ENCODE measurements around the gene LRRK2.

Gene LRRK2

GRCh38 chr12:40393026-40393425 lies 168.2 kb downstream of the LRRK2 start:
- Histone ChIP-seq H4K20me1 (ENCODE audit: insufficient read depth, low read length) (no peaks in the 10 kb centered on the region), H3K9me2 (replicated peaks; ENCODE audit: insufficient read depth, low read length) (no peaks in the 10 kb centered on the region), H3K4me3 (ENCODE audit: low read length) (no peak overlapping the region), H3K27ac (ENCODE audit: low read length) (no peak overlapping the region), H3K36me3 (replicated peaks; ENCODE audit: insufficient read depth, low read length) (no peaks in the 10 kb centered on the region), H3K4me1 (ENCODE audit: low read length) (no peaks in the 10 kb centered on the region), H3K4me2 (ENCODE audit: low read depth, low read length) (no peak overlapping the region), H3K79me2 (ENCODE audit: low read length) (no peaks in the 10 kb centered on the region), H3K27me3 (replicated peaks; ENCODE audit: insufficient read depth, low read length) (no peaks in the 10 kb centered on the region), H3K9ac (ENCODE audit: low read length) (no peak overlapping the region), H2AFZ (ENCODE audit: low read length) (no peak overlapping the region), H3K9me3 (replicated peaks; ENCODE audit: insufficient read depth, low read length) (no peaks in the 10 kb centered on the region), H3F3A (ENCODE audit: insufficient read depth, low read length) (no peaks in the 10 kb centered on the region)
- DNase-seq = no peak
- no peak for TF ChIP-seq EZH2phosphoT487 (IDR thresholded peaks at IDR 0.05; ENCODE audit: low read length)
- TF ChIP-seq CTCF (IDR thresholded peaks at IDR 0.05; ENCODE audit: low read length) = no peak
- no peak for TF ChIP-seq EZH2 (optimal IDR thresholded peaks at IDR 0.05; ENCODE audit: low read depth, low read length)

GRCh38 chr12:40399656-40400055 lies 174.9 kb downstream of the LRRK2 start:
- Histone ChIP-seq H2AFZ (ENCODE audit: low read length) (no peak overlapping the region), H3K36me3 (replicated peaks; ENCODE audit: insufficient read depth, low read length) (no peaks in the 10 kb centered on the region), H4K20me1 (ENCODE audit: insufficient read depth, low read length) (no peaks in the 10 kb centered on the region), H3K9me3 (replicated peaks; ENCODE audit: insufficient read depth, low read length) (no peaks in the 10 kb centered on the region), H3K9ac (ENCODE audit: low read length) (no peak overlapping the region), H3K79me2 (ENCODE audit: low read length) (no peaks in the 10 kb centered on the region), H3K4me3 (ENCODE audit: low read length) (no peak overlapping the region), H3K27me3 (replicated peaks; ENCODE audit: insufficient read depth, low read length) (no peaks in the 10 kb centered on the region), H3K4me1 (ENCODE audit: low read length) (no peaks in the 10 kb centered on the region), H3K9me2 (replicated peaks; ENCODE audit: insufficient read depth, low read length) (no peaks in the 10 kb centered on the region), H3K4me2 (ENCODE audit: low read depth, low read length) (no peak overlapping the region), H3K27ac (ENCODE audit: low read length) (no peak overlapping the region), H3F3A (ENCODE audit: insufficient read depth, low read length) (no peaks in the 10 kb centered on the region)
- no peak for DNase-seq
- TF ChIP-seq CTCF (IDR thresholded peaks at IDR 0.05; ENCODE audit: low read length) (no peak), EZH2 (optimal IDR thresholded peaks at IDR 0.05; ENCODE audit: low read depth, low read length) (no peak)

GRCh38 chr12:40405419-40405818 lies 180.6 kb downstream of the LRRK2 start:
- TF ChIP-seq EZH2phosphoT487 (IDR thresholded peaks at IDR 0.05; ENCODE audit: low read length) = no peak
- TF ChIP-seq EZH2 (optimal IDR thresholded peaks at IDR 0.05; ENCODE audit: low read depth, low read length) = no peak
- no peak for TF ChIP-seq CTCF (IDR thresholded peaks at IDR 0.05; ENCODE audit: low read length)
- H3K27ac ChIP-seq (ENCODE audit: low read length) = no peak overlapping the region
- no peaks in the 10 kb centered on the region for H3K36me3 ChIP-seq (replicated peaks; ENCODE audit: insufficient read depth, low read length)
- H3K27me3 ChIP-seq (replicated peaks; ENCODE audit: insufficient read depth, low read length) = no peaks in the 10 kb centered on the region
- no peaks in the 10 kb centered on the region for H4K20me1 ChIP-seq (ENCODE audit: insufficient read depth, low read length)
- no peaks in the 10 kb centered on the region for H3K9me2 ChIP-seq (replicated peaks; ENCODE audit: insufficient read depth, low read length)
- no peaks in the 10 kb centered on the region for H3F3A ChIP-seq (ENCODE audit: insufficient read depth, low read length)
- DNase-seq = no peak
- no peak overlapping the region for H3K9ac ChIP-seq (ENCODE audit: low read length)
- H3K4me3 ChIP-seq (ENCODE audit: low read length) = no peak overlapping the region
- H3K4me1 ChIP-seq (ENCODE audit: low read length) = no peaks in the 10 kb centered on the region
- no peaks in the 10 kb centered on the region for H3K9me3 ChIP-seq (replicated peaks; ENCODE audit: insufficient read depth, low read length)
- no peaks in the 10 kb centered on the region for H3K79me2 ChIP-seq (ENCODE audit: low read length)
- no peak overlapping the region for H3K4me2 ChIP-seq (ENCODE audit: low read depth, low read length)
- H2AFZ ChIP-seq (ENCODE audit: low read length) = no peak overlapping the region

Data from MM.1S (cell line).